GM13976 (cell line): ENCODE measurements around the gene KRT8.

Experiments
- DNase-seq: peaks from one replicate; pipeline ENCODE4 v3.0.0; 2012; ENCODE audit warnings: low spot score
- in situ Hi-C: fragments of 300-500 bp; cut with MboI; formaldehyde crosslinking; loops from one replicate; pipeline ENCODE4 v1.12.0; 2022; ENCODE audit warnings: low sequenced_read_pairs, mixed read lengths, inconsistent platforms; ENCODE audit not compliant: unreplicated experiment
- TF ChIP-seq, protein P1 (sequence below): IDR thresholded peaks from 2 replicates; pipeline ENCODE4 v1.5.1; 2012; ENCODE audit warnings: borderline replicate concordance, mild to moderate bottlenecking; ENCODE audit not compliant: insufficient read depth; ENCODE audit errors: extremely low read depth, missing control alignments, control extremely low read depth

KRT8 gene

DNA sequence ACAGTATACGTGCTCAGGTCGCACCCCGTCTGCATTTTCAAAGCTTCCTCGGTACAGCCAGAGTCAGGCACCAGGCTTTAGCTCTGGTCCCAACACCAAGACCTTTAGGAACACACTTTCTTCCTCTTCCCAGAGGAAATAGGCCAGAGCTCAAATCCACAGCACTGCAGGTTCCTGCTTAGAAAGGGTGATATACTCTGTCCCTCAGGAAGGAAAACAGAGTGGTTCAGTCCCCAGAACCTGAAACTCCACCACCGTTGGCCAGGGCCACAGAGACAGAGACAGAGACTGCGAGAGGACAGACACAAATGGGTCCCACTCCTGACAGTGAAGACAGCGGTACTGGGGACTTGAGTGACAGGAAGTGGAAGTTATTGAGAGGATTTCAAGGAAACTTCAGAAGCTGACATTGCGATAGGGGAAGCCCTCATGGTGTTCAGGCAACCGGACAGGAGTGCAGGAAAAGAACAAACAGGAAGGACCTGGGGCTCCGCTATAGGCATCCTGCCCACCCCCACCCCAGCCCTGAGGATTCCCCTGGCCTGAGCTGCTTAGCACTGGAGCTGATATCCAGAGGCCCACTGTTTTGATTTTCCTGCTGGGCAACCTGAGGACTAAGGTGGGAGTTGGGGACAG is 5.5 kb upstream of the KRT8 start:
- in situ Hi-C loops, result no loop called here
- DNase-seq, result no peak
- TF ChIP-seq, protein P1, sequence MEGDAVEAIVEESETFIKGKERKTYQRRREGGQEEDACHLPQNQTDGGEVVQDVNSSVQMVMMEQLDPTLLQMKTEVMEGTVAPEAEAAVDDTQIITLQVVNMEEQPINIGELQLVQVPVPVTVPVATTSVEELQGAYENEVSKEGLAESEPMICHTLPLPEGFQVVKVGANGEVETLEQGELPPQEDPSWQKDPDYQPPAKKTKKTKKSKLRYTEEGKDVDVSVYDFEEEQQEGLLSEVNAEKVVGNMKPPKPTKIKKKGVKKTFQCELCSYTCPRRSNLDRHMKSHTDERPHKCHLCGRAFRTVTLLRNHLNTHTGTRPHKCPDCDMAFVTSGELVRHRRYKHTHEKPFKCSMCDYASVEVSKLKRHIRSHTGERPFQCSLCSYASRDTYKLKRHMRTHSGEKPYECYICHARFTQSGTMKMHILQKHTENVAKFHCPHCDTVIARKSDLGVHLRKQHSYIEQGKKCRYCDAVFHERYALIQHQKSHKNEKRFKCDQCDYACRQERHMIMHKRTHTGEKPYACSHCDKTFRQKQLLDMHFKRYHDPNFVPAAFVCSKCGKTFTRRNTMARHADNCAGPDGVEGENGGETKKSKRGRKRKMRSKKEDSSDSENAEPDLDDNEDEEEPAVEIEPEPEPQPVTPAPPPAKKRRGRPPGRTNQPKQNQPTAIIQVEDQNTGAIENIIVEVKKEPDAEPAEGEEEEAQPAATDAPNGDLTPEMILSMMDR, result no peak

DNA sequence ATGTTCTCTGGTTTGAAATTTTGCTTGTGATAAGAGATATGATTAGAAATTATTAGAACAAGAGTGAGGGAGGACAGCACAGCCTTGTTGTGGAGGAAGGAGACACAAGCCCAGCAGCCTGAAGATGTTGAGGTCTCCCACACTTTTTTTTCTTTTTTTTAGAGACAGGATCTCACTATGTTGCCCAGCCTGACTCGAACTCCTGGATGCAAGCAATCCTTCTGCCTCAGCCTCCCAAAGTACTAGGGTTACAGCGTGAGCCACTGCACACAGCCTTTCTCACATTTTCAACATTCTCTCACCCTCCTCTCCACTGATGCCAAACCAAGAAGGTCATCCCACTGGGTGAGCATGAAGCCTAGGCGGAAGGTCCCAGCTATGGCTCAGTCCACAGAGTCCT is 4.9 kb upstream of the KRT8 start:
- in situ Hi-C loops, result no loop called here
- TF ChIP-seq, protein P1, result no peak
- DNase-seq, result no peak

DNA sequence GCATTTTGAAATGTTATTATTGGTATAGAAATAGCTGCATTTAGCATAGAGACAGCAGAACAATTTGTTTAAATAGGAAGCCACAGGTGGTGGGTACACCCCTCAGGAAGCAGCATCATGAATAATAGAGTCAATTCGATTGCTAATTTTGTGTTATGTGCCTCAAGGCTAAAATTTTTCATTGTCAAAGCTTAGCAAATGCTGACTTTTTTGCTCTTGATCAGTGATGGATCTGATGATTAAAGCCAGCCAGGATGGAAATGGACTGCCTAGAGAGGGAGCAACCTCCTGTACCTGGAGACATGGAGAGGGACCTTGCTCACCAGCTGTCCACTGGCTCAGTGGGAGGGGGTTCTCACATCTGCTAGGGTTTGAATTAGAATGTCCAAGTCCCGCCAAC is 4.5 kb upstream of the KRT8 start:
- in situ Hi-C loops, result no loop called here
- no peak for DNase-seq
- TF ChIP-seq, protein P1, result no peak

DNA sequence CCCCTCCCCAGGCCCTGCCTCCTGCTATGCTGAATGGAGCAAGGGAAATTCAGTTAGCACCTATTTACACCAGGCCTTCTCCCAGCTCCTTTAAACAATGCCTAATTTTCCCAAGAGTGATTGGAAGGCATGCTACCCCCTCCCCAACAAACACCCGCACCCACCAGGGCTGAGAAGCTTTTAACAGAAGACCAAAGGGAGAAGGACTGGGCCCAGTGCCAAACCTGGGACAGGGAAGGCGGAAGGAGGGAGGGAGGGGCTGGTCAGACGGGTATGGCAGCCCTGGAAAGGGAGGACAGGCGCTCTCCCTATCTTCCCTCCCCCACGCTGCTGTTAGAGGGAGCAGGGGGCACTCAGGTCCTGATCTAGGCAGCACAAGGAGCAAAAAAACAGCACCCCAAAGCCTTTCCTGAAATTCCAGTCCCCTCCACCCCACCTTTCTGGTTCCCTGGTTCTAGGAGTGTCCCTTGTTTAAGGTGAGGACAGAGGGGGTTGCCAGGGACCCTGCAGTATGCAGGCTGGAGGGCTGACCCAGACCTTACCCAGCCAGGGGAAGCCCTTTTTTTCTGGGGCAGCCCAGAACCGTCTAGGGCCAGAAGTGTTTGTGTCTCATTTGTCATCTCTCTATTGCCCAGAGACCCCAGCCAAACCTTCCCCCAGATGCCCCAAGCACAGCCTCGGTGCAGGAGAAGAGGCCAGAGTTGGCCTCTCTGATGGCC is 2.4 kb upstream of the KRT8 start:
- TF ChIP-seq, protein P1, result no peak
- DNase-seq, result no peak
- in situ Hi-C loops, result no loop called here

DNA sequence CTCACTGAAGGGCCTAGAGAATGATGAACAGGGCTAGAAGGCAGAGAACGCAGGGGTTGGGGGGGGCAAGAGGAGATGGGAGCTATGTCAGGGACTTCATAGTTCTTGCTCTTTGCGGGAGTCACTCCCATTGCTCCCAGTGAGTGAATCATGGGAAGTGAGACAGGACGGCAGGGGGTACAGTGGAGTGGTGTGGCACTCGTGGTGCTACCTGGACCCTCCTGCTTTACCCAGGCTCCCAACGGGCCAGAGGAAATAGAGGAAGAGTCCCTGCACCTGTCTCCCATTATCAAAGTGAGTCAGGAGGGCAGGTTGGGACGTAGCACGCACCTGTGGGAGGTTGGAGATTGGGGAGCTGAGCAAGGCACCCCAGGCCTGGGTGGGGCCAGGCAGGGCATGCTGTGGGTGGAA is 1.3 kb upstream of the KRT8 start:
- TF ChIP-seq, protein P1, result no peak
- in situ Hi-C loops, result no loop called here
- DNase-seq, result no peak

DNA sequence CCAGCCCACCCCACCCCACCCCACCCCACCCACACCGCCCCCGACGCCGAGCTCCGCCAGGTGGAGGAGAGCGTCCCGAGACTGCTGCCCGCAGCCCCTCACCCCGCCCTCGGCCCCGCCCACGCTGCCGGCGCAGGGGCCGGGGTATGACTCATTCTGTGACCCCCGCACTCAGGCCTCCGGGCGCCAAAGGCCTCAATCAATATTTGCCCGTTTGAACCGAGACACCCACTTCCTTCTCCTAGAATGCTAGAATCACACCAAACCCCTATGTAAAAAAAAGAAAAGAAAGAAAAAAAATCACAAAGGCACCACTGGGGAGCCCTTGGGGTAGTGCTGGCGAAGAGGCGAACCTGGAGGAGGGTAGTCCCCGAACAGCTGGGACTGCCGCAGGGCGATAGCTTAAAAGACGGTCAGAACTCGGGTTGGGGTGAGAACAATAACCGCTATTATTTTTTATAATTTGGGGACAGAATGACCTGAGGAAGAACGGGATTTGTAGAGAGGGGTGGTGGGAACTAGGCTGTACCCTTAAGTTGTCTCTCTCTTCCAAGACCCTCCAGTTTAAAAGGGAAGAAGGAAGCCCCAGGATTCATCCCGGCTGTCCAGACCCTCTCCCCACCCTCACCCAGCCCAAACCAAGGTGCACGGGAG is 894 bp downstream of the KRT8 start:
- in situ Hi-C loops, result no loop called here
- TF ChIP-seq, protein P1, result no peak
- peak; percentile 82 for DNase-seq
